ENCODE results near the gene RAPGEF1. TPM values are rescaled to one million over a fixed set of nuclear protein-coding genes. Genes with fewer than 3 reads are reported as not detected.

RAPGEF1 gene
- total RNA-seq, 1 donor: 119 TPM

DNA sequence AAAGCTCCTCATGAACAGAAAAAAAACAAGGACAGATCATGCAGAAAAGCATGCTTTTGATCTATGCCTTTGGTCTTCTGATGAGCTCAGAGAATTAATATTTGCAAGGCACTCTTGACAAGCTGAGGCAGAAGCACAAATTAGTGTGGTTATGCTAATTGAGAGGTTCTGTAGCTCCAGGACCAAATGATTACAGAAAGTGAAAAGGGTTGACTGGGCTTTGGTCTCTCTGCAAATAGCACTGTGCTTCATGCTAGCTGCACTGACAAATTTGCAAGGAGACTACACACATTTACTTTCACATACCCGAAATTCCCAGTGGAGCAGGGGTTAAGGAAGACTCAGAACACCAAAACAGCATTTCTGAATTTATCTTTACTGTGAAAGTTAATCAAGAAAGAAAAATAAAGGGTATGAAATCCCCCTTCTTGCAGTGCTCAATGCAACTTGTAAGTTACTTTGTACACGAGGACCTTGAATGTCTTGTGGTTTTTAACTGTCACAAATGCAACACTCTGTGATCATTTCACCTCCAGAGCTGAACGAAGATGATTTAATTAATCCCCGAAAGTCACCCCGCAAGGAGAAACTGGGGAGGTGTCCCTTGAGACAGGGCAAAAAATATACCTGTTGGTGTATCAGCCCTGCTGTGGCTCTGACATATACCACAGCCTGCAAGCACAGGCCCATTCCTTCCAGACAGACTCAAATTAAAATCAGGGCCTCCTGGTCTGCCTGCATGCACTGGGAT is 11.9 kb downstream of the RAPGEF1 start:
- no peak overlapping the region for H3K4me3 ChIP-seq (ENCODE audit: low read length)
- H3K4me1 ChIP-seq (ENCODE audit: insufficient read depth, low read length): peaks cover 95% of the 10 kb centered on the region
- H3K9me3 ChIP-seq (ENCODE audit: low read depth, low read length): no peaks in the 10 kb centered on the region
- H3K27me3 ChIP-seq (ENCODE audit: insufficient read depth, low read length): no peaks in the 10 kb centered on the region

DNA sequence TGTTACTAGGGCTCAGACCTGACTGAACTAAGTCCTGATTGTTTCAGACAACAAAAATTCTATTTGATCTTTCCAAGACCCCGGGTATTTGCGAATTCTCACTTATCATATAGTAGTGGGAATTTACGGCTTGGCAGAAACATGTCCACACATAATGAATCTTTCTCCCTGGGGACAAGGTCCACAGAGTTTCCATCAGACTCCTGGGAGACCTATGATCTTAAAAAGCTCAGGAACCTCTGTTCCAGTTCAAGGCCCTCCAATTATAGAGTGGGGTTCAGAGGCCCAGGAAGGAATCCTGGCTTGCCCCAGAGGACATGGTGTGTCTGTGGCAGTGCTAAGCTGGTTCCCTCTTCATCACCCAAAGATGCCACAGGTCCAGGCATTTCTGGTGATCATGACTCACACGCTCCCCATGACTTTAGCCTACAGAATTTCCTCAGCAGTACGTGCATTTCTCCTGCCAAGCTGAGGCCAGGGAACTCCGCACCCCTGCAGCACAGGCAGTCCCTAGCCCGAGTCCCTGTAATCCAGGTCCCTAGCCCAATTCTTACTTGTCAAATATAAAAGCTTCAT is 12.6 kb downstream of the RAPGEF1 start:
- H3K27me3 ChIP-seq (ENCODE audit: insufficient read depth, low read length): no peaks in the 10 kb centered on the region
- H3K4me3 ChIP-seq (ENCODE audit: low read length): no peak overlapping the region
- H3K4me1 ChIP-seq (ENCODE audit: insufficient read depth, low read length): peaks cover 92% of the 10 kb centered on the region
- no peaks in the 10 kb centered on the region for H3K9me3 ChIP-seq (ENCODE audit: low read depth, low read length)

DNA sequence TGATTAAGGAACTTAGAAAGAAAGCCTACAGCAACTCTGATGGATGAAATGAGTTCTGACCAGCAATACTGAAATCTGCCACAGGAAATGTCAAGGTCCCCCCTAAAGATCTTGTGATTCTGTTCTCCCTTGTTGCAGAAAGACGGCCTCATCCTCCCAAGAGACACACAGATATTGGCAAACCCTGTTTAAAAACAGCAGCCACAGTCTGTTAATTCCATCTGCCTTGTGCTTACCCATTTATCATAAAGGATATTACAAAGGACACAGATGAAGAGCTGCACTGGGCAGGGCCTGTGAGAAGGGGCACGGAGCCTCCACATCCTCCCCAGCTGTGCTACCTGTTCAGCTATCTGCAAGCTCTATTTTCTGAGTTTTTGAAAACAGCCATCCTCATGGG is 15.2 kb downstream of the RAPGEF1 start:
- peaks cover 78% of the 10 kb centered on the region for H3K4me1 ChIP-seq (ENCODE audit: insufficient read depth, low read length)
- no peak overlapping the region for H3K4me3 ChIP-seq (ENCODE audit: low read length)

DNA sequence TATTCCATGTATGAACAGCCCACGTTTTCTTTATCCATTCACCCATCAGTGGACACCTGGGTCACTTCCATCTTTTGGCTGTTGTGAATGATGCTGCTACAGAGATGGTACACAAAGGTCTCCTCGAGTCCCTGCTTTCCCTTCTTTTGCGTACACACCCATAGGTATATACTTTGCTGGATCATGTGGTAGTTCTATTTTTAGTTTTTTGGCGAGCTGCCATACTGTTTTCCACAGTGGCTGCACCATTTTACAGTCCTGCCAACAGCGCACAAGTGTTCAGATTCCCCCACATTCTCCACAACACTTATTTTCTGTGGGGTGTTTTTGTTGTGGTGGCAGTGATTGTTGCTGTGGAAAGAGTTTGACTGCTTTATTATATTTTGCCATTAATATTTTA is 16.2 kb downstream of the RAPGEF1 start:
- Histone ChIP-seq H3K27me3 (ENCODE audit: insufficient read depth, low read length) (no peaks in the 10 kb centered on the region), H3K4me1 (ENCODE audit: insufficient read depth, low read length) (peaks cover 79% of the 10 kb centered on the region), H3K4me3 (ENCODE audit: low read length) (no peak overlapping the region), H3K9me3 (ENCODE audit: low read depth, low read length) (no peaks in the 10 kb centered on the region)

More for the DNA sequence above, 15.2 kb downstream of the RAPGEF1 start:
- no peaks in the 10 kb centered on the region for H3K9me3 ChIP-seq (ENCODE audit: low read depth, low read length)
- no peaks in the 10 kb centered on the region for H3K27me3 ChIP-seq (ENCODE audit: insufficient read depth, low read length)

DNA sequence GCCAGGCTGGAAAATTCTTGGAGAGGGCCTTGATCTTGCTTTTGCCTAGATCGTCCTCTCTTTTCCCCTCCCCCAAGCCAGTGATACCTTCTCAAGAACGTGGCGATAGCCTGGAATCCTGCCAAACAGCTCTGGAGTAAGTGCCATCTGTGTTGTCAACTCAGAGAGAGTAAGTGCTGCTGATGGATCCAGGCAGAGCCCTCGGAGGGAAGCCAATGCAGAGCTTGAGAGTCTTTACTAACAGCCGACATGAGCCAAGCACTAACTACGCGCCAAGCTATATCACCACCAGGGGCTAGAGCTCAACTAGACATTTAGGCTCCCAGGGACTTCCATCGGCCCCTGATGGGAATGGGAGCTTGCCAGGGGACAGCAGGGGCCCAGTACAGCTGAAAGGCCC is 17.6 kb downstream of the RAPGEF1 start:
- Histone ChIP-seq H3K4me1 (ENCODE audit: insufficient read depth, low read length) (peaks cover 73% of the 10 kb centered on the region), H3K9me3 (ENCODE audit: low read depth, low read length) (no peaks in the 10 kb centered on the region), H3K27me3 (ENCODE audit: insufficient read depth, low read length) (no peaks in the 10 kb centered on the region), H3K4me3 (ENCODE audit: low read length) (no peak overlapping the region)

DNA sequence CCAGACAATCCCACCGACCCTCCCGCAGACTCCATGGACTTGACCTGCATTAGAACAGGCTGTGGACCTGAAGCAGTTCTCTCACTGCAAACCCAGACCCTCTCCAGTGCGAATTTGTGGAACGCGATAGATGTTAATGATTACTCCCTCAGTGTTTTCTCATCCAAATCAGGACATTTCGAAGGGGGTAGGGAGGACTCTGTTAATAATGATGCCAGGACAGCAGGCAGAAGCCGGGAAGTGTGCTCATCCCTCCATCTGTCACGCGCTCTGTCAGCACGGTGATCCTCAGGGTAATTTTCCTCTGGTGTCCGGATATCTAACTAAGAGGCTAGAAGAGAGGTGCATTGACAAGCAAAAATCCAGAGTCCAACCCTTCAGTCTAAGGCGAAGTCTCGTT is 18.8 kb downstream of the RAPGEF1 start:
- H3K4me1 ChIP-seq (ENCODE audit: insufficient read depth, low read length): peaks cover 67% of the 10 kb centered on the region
- H3K4me3 ChIP-seq (ENCODE audit: low read length): no peak overlapping the region
- no peaks in the 10 kb centered on the region for H3K9me3 ChIP-seq (ENCODE audit: low read depth, low read length)
- no peaks in the 10 kb centered on the region for H3K27me3 ChIP-seq (ENCODE audit: insufficient read depth, low read length)

DNA sequence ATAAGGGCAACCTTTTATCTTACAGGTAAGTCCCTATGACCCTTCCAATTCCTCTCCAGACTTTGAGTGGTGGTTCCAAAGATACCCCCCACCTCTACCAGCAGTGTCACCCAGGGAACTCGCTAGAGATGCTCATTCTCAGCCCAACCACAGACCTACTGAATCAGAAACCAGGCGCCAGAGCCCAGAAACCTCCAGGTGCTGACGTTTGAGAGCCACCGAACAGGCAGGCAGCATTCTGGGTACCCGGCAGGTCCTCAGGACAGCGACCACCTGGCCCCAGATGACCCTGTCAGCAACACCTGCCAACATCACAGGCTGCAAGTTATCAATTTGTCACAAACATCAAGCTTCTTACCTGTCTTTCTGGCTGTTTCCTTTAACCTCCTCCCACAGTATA is 19.5 kb downstream of the RAPGEF1 start:
- Histone ChIP-seq H3K27me3 (ENCODE audit: insufficient read depth, low read length) (no peaks in the 10 kb centered on the region), H3K4me3 (ENCODE audit: low read length) (no peak overlapping the region), H3K4me1 (ENCODE audit: insufficient read depth, low read length) (peaks cover 63% of the 10 kb centered on the region), H3K9me3 (ENCODE audit: low read depth, low read length) (no peaks in the 10 kb centered on the region)

DNA sequence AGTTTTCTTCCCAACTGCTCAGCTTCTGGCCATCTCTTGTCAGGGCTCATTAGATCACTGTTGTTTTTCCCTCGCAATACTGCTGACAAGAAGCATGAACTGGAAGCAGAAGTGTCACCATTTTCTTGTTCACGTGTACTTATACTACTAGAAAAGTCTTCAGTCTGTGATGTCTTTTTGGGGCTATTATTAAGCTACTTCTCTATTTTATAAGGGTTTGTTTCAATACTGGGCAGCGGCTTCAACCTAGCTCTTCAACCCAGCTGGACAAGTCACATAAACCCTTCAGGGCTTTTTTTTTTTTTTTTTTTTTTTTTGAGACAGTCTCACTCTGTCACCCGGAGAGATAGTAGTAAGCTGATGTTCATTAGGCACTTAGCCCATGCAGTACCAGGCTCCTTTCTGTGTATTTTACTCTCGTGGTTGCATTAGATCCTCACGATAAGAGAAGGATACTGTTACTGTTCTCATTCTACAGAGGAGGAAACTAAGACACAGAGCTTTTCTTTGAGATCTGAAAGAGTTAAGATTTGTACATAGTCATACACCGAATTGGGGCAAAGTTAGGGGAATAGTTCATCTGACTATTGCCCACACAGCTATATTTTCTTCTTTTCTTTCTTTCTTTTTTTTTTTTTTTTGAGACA is 20.5 kb downstream of the RAPGEF1 start:
- no peak overlapping the region for H3K4me3 ChIP-seq (ENCODE audit: low read length)
- peaks cover 53% of the 10 kb centered on the region for H3K4me1 ChIP-seq (ENCODE audit: insufficient read depth, low read length)
- H3K27me3 ChIP-seq (ENCODE audit: insufficient read depth, low read length): no peaks in the 10 kb centered on the region
- H3K9me3 ChIP-seq (ENCODE audit: low read depth, low read length): no peaks in the 10 kb centered on the region

DNA sequence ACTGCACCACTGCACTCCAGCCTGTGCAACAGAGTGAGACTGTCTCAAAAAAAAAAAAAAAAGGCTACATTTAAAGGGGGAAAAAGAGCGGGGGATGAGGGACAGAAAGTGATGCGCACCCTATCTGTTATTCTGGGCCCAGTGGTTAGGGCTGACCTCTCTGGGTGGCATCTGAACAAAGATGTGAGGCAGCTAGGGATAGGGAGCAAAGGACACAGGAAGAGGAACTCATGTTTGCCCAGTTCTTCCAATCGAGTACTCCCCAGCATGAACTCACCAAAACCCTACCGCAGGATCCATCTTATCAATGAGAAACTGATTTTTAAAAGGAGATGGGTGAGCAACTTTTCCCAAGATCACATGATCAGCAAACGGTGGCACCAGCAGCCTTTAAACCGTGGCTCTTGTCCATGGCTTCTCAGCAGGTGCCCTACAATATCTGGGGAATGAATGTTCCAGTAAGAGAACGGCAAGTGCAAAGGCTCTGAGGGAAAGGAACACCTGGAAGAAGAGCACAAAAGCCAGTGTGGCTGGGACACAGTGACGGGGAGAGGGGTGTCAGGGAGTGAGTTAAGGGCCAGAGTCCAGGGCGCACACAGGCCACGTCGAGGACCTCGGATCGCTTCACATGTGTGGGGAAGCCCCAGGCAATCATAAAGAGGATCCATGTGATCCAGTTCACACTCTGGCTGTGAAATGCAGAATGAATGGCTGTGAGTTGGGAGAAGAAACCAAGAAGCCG is 22.0 kb downstream of the RAPGEF1 start:
- no peaks in the 10 kb centered on the region for H3K9me3 ChIP-seq (ENCODE audit: low read depth, low read length)
- peaks cover 44% of the 10 kb centered on the region for H3K4me1 ChIP-seq (ENCODE audit: insufficient read depth, low read length)
- H3K4me3 ChIP-seq (ENCODE audit: low read length): no peak overlapping the region
- no peaks in the 10 kb centered on the region for H3K27me3 ChIP-seq (ENCODE audit: insufficient read depth, low read length)

DNA sequence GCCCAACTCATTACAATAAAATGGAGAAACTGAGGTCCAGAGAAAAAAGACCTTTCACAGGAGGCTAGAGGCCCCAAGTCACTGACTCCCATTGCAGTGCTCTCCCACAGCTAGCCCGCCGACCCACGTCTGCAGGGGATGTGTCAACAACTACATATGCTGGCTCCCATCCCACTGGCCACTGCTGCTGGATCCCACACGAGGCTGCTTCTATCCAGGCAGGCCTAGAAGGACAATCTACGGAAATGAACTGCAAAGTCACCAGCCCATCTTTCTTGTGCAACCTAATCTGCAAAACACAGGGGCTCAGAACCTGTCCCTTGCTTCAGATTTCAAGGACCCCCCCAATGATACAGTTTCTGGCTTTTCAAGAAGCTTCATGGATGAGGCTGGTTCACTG is 24.0 kb downstream of the RAPGEF1 start:
- H3K4me1 ChIP-seq (ENCODE audit: insufficient read depth, low read length): peaks cover 46% of the 10 kb centered on the region
- H3K9me3 ChIP-seq (ENCODE audit: low read depth, low read length): no peaks in the 10 kb centered on the region
- no peaks in the 10 kb centered on the region for H3K27me3 ChIP-seq (ENCODE audit: insufficient read depth, low read length)
- no peak overlapping the region for H3K4me3 ChIP-seq (ENCODE audit: low read length)

DNA sequence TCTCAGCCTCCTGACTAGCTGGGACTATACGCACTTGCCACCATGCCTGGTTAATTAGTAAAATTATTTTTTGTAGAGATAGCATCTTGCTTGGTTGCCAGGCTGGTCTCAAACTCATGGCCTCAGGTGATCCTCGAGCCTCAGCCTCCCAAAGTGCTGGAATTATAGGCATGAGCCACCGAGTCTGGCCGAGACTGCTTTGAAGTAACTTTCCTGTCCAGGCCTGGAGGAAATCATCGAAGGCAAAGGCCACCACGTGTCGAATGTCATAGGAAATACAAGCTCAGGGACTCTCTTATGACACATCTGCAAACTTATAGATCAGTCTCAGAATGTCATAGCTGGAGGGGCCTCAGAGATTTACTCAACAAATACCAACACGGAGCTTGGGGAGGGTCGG is 25.1 kb downstream of the RAPGEF1 start:
- Histone ChIP-seq H3K9me3 (ENCODE audit: low read depth, low read length) (no peaks in the 10 kb centered on the region), H3K4me3 (ENCODE audit: low read length) (no peak overlapping the region), H3K4me1 (ENCODE audit: insufficient read depth, low read length) (peaks cover 49% of the 10 kb centered on the region), H3K27me3 (ENCODE audit: insufficient read depth, low read length) (no peaks in the 10 kb centered on the region)

DNA sequence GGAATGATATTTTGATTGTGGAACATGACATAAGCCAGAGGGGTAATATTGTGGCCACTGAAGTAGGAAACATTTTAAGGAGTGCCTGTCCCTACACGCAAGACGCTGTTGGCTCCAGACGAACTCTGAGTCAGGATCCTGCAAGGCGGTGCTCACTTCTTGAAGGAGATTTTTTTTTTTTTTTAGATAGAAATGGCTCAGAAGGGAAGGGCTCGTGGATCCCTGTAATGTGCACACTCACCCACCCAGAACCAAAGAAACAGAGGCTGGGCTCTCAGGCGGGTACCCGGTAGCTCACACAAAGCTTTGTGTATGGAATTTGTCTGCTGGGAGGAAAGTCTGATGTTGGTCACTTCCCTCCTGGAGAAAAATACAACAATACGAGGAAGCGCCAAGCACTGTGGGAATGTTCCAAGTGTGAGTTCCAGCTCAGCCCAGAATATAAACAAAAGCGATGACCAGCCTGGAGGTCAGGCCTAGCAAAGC is 25.7 kb downstream of the RAPGEF1 start:
- H3K4me1 ChIP-seq (ENCODE audit: insufficient read depth, low read length): peaks cover 49% of the 10 kb centered on the region
- no peaks in the 10 kb centered on the region for H3K9me3 ChIP-seq (ENCODE audit: low read depth, low read length)
- no peaks in the 10 kb centered on the region for H3K27me3 ChIP-seq (ENCODE audit: insufficient read depth, low read length)
- no peak overlapping the region for H3K4me3 ChIP-seq (ENCODE audit: low read length)

DNA sequence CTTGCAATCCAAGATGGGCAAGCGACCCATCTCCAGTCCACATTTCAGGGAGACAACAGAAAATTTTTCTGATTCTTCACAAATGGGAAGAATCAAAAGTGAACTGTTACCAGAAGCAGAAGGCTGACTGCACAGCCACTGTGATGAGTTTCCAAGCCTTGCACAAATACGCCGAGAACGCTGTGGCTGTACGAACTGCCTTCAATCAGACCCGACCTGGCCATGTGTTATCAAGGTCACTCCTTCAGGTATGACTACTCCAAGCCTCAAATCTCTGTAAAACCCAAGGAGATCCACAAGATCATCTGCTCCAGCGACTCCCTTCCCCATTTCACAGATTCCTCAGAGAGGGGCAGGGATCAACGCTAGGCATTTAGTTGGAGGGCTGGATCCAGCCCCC is 26.9 kb downstream of the RAPGEF1 start:
- H3K27me3 ChIP-seq (ENCODE audit: insufficient read depth, low read length): no peaks in the 10 kb centered on the region
- no peak overlapping the region for H3K4me3 ChIP-seq (ENCODE audit: low read length)
- H3K4me1 ChIP-seq (ENCODE audit: insufficient read depth, low read length): peaks cover 52% of the 10 kb centered on the region
- H3K9me3 ChIP-seq (ENCODE audit: low read depth, low read length): no peaks in the 10 kb centered on the region

DNA sequence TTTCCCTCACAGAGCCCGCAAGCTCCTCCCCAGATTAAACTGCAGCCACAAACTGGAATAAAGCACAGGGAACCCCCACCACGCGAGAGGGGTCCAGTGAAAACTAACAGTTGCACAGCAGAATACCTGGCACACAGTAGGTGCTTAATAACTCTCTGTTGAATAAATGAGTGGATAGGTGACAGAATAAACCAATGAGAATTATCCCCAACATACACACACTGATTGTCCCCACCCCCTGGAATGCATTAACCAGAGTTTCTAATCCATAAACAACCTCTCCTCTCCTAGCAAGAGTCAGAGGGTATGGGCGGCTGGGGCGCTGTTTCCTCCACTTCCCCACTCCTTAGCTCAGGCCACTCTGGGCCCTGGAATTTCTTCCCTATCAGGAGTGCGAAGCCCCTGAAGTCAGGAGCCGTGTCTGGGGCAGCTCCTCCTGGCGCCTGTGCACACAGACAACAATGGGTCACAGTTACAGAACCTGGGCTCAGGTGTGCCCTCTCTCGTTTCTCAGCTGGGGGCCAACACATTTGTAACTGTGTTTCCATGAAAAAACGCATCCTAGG is 27.6 kb downstream of the RAPGEF1 start:
- H3K4me1 ChIP-seq (ENCODE audit: insufficient read depth, low read length): peaks cover 55% of the 10 kb centered on the region

More for the DNA sequence above, 27.6 kb downstream of the RAPGEF1 start:
- Histone ChIP-seq H3K9me3 (ENCODE audit: low read depth, low read length) (no peaks in the 10 kb centered on the region), H3K27me3 (ENCODE audit: insufficient read depth, low read length) (no peaks in the 10 kb centered on the region), H3K4me3 (ENCODE audit: low read length) (no peak overlapping the region)
